Astrocyte (in vitro differentiated cells and primary cell): ENCODE results near the gene SLC10A1.

Experiments
- EZH2 ChIP-seq: IDR thresholded peaks from 2 replicates; pipeline ENCODE4 v1.6.1; 2012; ENCODE audit warnings: mild to moderate bottlenecking, low read length, inconsistent platforms; ENCODE audit not compliant: insufficient read depth
- TF ChIP-seq, protein P1 (sequence below): IDR thresholded peaks from 2 replicates; pipeline ENCODE4 v1.5.1; 2011; ENCODE audit warnings: low read depth, mild to moderate bottlenecking, inconsistent platforms, low read length, moderate library complexity; ENCODE audit not compliant: insufficient read depth

GRCh38 chr14:69819607-69820006 is 22.6 kb upstream of the SLC10A1 start:
- TF ChIP-seq, protein P1, sequence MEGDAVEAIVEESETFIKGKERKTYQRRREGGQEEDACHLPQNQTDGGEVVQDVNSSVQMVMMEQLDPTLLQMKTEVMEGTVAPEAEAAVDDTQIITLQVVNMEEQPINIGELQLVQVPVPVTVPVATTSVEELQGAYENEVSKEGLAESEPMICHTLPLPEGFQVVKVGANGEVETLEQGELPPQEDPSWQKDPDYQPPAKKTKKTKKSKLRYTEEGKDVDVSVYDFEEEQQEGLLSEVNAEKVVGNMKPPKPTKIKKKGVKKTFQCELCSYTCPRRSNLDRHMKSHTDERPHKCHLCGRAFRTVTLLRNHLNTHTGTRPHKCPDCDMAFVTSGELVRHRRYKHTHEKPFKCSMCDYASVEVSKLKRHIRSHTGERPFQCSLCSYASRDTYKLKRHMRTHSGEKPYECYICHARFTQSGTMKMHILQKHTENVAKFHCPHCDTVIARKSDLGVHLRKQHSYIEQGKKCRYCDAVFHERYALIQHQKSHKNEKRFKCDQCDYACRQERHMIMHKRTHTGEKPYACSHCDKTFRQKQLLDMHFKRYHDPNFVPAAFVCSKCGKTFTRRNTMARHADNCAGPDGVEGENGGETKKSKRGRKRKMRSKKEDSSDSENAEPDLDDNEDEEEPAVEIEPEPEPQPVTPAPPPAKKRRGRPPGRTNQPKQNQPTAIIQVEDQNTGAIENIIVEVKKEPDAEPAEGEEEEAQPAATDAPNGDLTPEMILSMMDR: no peak
- TF ChIP-seq EZH2: no peak
